Hepatic stellate cell (primary cell): ENCODE results near the gene SLC1A4.
"Not testable (repeated sequence)": the region's sequence is repeated elsewhere in the genome, so short reads cannot be mapped to it uniquely, and the experiment has no call there.

Source experiments
- DNase-seq: peaks from one replicate; pipeline ENCODE4 v3.0.0; 2011; ENCODE audit warnings: low spot score

Gene SLC1A4

GRCh38 chr2:64992990-64993389 lies 3.8 kb downstream of the SLC1A4 start:
- DNase-seq = no peak

GRCh38 chr2:64995041-64995440 lies 5.8 kb downstream of the SLC1A4 start:
- DNase-seq = no peak

GRCh38 chr2:64996871-64997307 lies 7.7 kb downstream of the SLC1A4 start:
- peak; percentile 21 for DNase-seq

GRCh38 chr2:64998658-64999061 lies 9.5 kb downstream of the SLC1A4 start:
- DNase-seq = peak; percentile 53

GRCh38 chr2:64999754-65000153 lies 10.6 kb downstream of the SLC1A4 start:
- DNase-seq = no peak

GRCh38 chr2:65000644-65001043 lies 11.4 kb downstream of the SLC1A4 start:
- no peak for DNase-seq

- DNase-seq = no peak
These were observed 13.8 kb downstream of the SLC1A4 start for GRCh38 chr2:65003037-65003436.

- DNase-seq = not testable (repeated sequence)
These were observed 15.0 kb downstream of the SLC1A4 start for GRCh38 chr2:65004232-65004631.

GRCh38 chr2:65013776-65014175 lies 24.6 kb downstream of the SLC1A4 start:
- no peak for DNase-seq

- no peak for DNase-seq
These were observed 26.5 kb downstream of the SLC1A4 start for GRCh38 chr2:65015731-65016130.

GRCh38 chr2:65016789-65017188 lies 27.6 kb downstream of the SLC1A4 start:
- DNase-seq = no peak

- DNase-seq = no peak
These were observed 28.1 kb downstream of the SLC1A4 start for GRCh38 chr2:65017335-65017734.

- DNase-seq = no peak
These were observed 29.0 kb downstream of the SLC1A4 start for GRCh38 chr2:65018141-65018582.

GRCh38 chr2:65019010-65019409 lies 29.8 kb downstream of the SLC1A4 start:
- no peak for DNase-seq

- DNase-seq = no peak
These were observed 30.5 kb downstream of the SLC1A4 start for GRCh38 chr2:65019675-65020195.

GRCh38 chr2:65020251-65020650 lies 31.1 kb downstream of the SLC1A4 start:
- DNase-seq = not testable (repeated sequence)

GRCh38 chr2:65020943-65021528 lies 31.8 kb downstream of the SLC1A4 start:
- no peak for DNase-seq

GRCh38 chr2:65021709-65022108 lies 32.5 kb downstream of the SLC1A4 start:
- no peak for DNase-seq

- DNase-seq = no peak
These were observed 33.0 kb downstream of the SLC1A4 start for GRCh38 chr2:65022189-65022588.

- no peak for DNase-seq
These were observed 34.5 kb downstream of the SLC1A4 start for GRCh38 chr2:65023742-65024141.

GRCh38 chr2:65024149-65024829 lies 35.1 kb downstream of the SLC1A4 start:
- DNase-seq = peak; percentile 69

GRCh38 chr2:65025453-65026123 lies 36.4 kb downstream of the SLC1A4 start:
- no peak for DNase-seq

GRCh38 chr2:65026154-65026553 lies 37.0 kb downstream of the SLC1A4 start:
- no peak for DNase-seq
